ENCODE data around the gene SNRPD3.

GRCh38 chr22:24513378-24514240, 42.2 kb upstream of the SNRPD3 start:
- TF ChIP-seq, protein P1, sequence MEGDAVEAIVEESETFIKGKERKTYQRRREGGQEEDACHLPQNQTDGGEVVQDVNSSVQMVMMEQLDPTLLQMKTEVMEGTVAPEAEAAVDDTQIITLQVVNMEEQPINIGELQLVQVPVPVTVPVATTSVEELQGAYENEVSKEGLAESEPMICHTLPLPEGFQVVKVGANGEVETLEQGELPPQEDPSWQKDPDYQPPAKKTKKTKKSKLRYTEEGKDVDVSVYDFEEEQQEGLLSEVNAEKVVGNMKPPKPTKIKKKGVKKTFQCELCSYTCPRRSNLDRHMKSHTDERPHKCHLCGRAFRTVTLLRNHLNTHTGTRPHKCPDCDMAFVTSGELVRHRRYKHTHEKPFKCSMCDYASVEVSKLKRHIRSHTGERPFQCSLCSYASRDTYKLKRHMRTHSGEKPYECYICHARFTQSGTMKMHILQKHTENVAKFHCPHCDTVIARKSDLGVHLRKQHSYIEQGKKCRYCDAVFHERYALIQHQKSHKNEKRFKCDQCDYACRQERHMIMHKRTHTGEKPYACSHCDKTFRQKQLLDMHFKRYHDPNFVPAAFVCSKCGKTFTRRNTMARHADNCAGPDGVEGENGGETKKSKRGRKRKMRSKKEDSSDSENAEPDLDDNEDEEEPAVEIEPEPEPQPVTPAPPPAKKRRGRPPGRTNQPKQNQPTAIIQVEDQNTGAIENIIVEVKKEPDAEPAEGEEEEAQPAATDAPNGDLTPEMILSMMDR (IDR thresholded peaks at IDR 0.05): no peak
- TF ChIP-seq ZFX (IDR thresholded peaks at IDR 0.05; ENCODE audit: borderline replicate concordance): no peak

All from 22Rv1 (cell line).